Stomach (tissue), 9 donors: ENCODE measurements around the gene ADAMTSL3. TPM values are rescaled to one million over a fixed set of nuclear protein-coding genes. Genes with fewer than 3 reads are reported as not detected.

Source experiments
- DNase-seq, 2 donors: peaks; one replicate each; pipeline versions ENCODE4 v3.0.0 to v3.0.0-alpha.2; 2013 to 2019
- H3K27ac ChIP-seq, 5 donors: fragments of 200-600 bp in 4 of 5; sonication (generic) in 4 of 5; one replicate each; pipeline ENCODE4 v1.5.1; 2013 to 2019; ENCODE audit warnings: mild to moderate bottlenecking in 1 of 5, moderate library complexity in 1 of 5
- H3K27me3 ChIP-seq, 3 donors: fragments of 200-600 bp; sonication (generic); one replicate each; pipeline ENCODE4 v1.5.1; 2017 to 2019; ENCODE audit warnings: mixed run types in 1 of 3
- H3K36me3 ChIP-seq, 4 donors: fragments of 200-600 bp; sonication (generic); 1 replicate in 3 of 4; 2 replicates in 1 of 4; pipeline ENCODE4 v1.5.1; 2016 to 2019
- H3K4me1 ChIP-seq, 4 donors: fragments of 200-600 bp; sonication (generic); one replicate each; pipeline ENCODE4 v1.5.1; 2016 to 2019
- H3K4me3 ChIP-seq, 4 donors: fragments of 200-600 bp; sonication (generic) in 3 of 4; one replicate each; pipeline ENCODE4 v1.5.1; 2016 to 2019; ENCODE audit warnings: mild to moderate bottlenecking in 1 of 4
- H3K9me3 ChIP-seq, 4 donors: fragments of 200-600 bp; sonication (generic); one replicate each; pipeline ENCODE4 v1.5.1; 2016 to 2019
- CTCF ChIP-seq, 7 experiments: fragments of 450-650 bp in 4 of 7; fragments of 200-600 bp in 3 of 7; sonication (generic) in 3 of 7; IDR thresholded peaks; one replicate each; pipeline ENCODE4 v1.5.1; 2016 to 2019; ENCODE audit warnings: antibody characterized with exemption in 7 of 7, control low read depth in 2 of 7, mild to moderate bottlenecking in 1 of 7
- EP300 ChIP-seq: sonication (generic); formaldehyde crosslinking; IDR thresholded peaks from one replicate; pipeline ENCODE4 v1.6.1; 2017; ENCODE audit warnings: antibody characterized with exemption
- POLR2A ChIP-seq, 4 donors: fragments of 450-650 bp; IDR thresholded peaks; one replicate each; pipeline ENCODE4 v1.6.1; 2016; ENCODE audit warnings: antibody characterized with exemption in 4 of 4, control low read depth in 2 of 4, mild to moderate bottlenecking in 1 of 4, moderate library complexity in 1 of 4
- POLR2AphosphoS5 ChIP-seq, 3 donors: sonication (generic); formaldehyde crosslinking; IDR thresholded peaks; one replicate each; pipeline ENCODE4 v1.6.1; 2016; ENCODE audit warnings: antibody characterized with exemption in 3 of 3
- WGBS, 5 donors: extraction: QIAGEN DNeasy Blood & Tissue Kit in 3 of 5; methylation state at CpG; one replicate each; pipeline versions ENCODE4 v1.1.5 to v1.1.7; 2013 to 2018; 5-methylcytosine and 5-hydroxymethylcytosine counted together
- intact Hi-C: fragments of 100-400 bp; cut with DNase I; formaldehyde crosslinking; loops from one replicate; pipeline ENCODE4 v1.15.1; 2023; ENCODE audit warnings: low total_unique reads
- polyA plus RNA-seq, 3 donors: library from polyadenylated mRNA; stranded (reverse); fragments of 200-250 nt; gene quantifications; one replicate each; pipeline ENCODE4 v1.2.3, GENCODE V29; 2013
- total RNA-seq, 5 donors: library from RNA; depleted of rRNA; stranded (reverse); fragments of >200 nt; gene quantifications; one replicate each; pipeline versions ENCODE4 v1.1.0 to v1.2.3, GENCODE V29; 2014 to 2016
- donor health status: healthy with polysubstance abuse.
- donor health status: Bipolar disorder and iron deficiency.
- donor health status: healthy.

The ADAMTSL3 gene
- total and polyA plus RNA-seq, 8 donors: 1.1 to 54.9 (median 6.0) TPM

- DNase-seq: no peak
- Histone ChIP-seq H3K9me3 (no peaks in the 10 kb centered on the region), H3K4me3 (no peak overlapping the region), H3K27ac (no peak overlapping the region), H3K27me3 (no peaks in the 10 kb centered on the region), H3K4me1 (no peaks in the 10 kb centered on the region), H3K36me3 (peaks cover 0 to 8% (median 0%) of the 10 kb centered on the region in 4 donors)
- 87 to 95% (median 93%) methylated on average over 2 of the region's 2 CpGs for WGBS, 5 donors
- intact Hi-C loops: no loop called here
- no peak for TF ChIP-seq POLR2A (IDR thresholded peaks at IDR 0.05)
- no peak for TF ChIP-seq POLR2AphosphoS5 (IDR thresholded peaks at IDR 0.05)
- TF ChIP-seq CTCF (IDR thresholded peaks at IDR 0.05): no peak
- TF ChIP-seq EP300: no peak
These were observed 244.4 kb downstream of the ADAMTSL3 start for GRCh38 chr15:83898361-83898760.

GRCh38 chr15:83899670-83900069, 245.7 kb downstream of the ADAMTSL3 start:
- intact Hi-C loops: no loop called here
- 58 to 82% (median 66%) methylated on average over 2 of the region's 2 CpGs for WGBS, 5 donors
- H3K27ac ChIP-seq: peak overlapping the region in 2 of 5 donors; percentile 39 to 66
- peaks cover 0 to 8% (median 1%) of the 10 kb centered on the region in 4 donors for H3K4me1 ChIP-seq
- H3K36me3 ChIP-seq: peaks cover 0 to 8% (median 0%) of the 10 kb centered on the region in 4 donors
- DNase-seq: peak in 1 of 2 donors; percentile 22
- no peaks in the 10 kb centered on the region for H3K27me3 ChIP-seq
- peak in 1 of 3 donors; percentile 60 for TF ChIP-seq POLR2AphosphoS5 (IDR thresholded peaks at IDR 0.05)
- TF ChIP-seq CTCF (IDR thresholded peaks at IDR 0.05): no peak
- H3K9me3 ChIP-seq: no peaks in the 10 kb centered on the region
- H3K4me3 ChIP-seq: no peak overlapping the region

GRCh38 chr15:83904107-83905040, 250.5 kb downstream of the ADAMTSL3 start:
- DNase-seq: peak in 1 of 2 donors; percentile 81
- intact Hi-C loops: no loop called here
- TF ChIP-seq CTCF (IDR thresholded peaks at IDR 0.05): no peak
- TF ChIP-seq EP300: no peak
- peak in 1 of 3 donors; percentile 42 for TF ChIP-seq POLR2AphosphoS5 (IDR thresholded peaks at IDR 0.05)
- TF ChIP-seq POLR2A (IDR thresholded peaks at IDR 0.05): no peak
- Histone ChIP-seq H3K27me3 (no peaks in the 10 kb centered on the region), H3K9me3 (peaks cover 0 to 9% (median 0%) of the 10 kb centered on the region in 4 donors), H3K4me3 (no peak overlapping the region), H3K36me3 (peaks cover 0 to 3% (median 0%) of the 10 kb centered on the region in 4 donors), H3K4me1 (peaks cover 0 to 8% (median 3%) of the 10 kb centered on the region in 4 donors), H3K27ac (peak overlapping the region in 3 of 5 donors; percentile 18 to 72 (median 42))
- WGBS, 5 donors: 55 to 62% (median 60%) methylated on average over 11 of the region's 11 CpGs

- peak overlapping the region in 1 of 5 donors; percentile 72 for H3K27ac ChIP-seq
- peaks cover 0 to 3% (median 0%) of the 10 kb centered on the region in 4 donors for H3K36me3 ChIP-seq
- peak in 1 of 2 donors; percentile 62 for DNase-seq
- peaks cover 0 to 8% (median 3%) of the 10 kb centered on the region in 4 donors for H3K4me1 ChIP-seq
- 69 to 75% (median 72%) methylated on average over 5 of the region's 5 CpGs for WGBS, 5 donors
- no peaks in the 10 kb centered on the region for H3K27me3 ChIP-seq
- no peak overlapping the region for H3K4me3 ChIP-seq
- peaks cover 0 to 9% (median 0%) of the 10 kb centered on the region in 4 donors for H3K9me3 ChIP-seq
- TF ChIP-seq POLR2AphosphoS5 (IDR thresholded peaks at IDR 0.05) (no peak), POLR2A (IDR thresholded peaks at IDR 0.05) (no peak), EP300 (no peak), CTCF (IDR thresholded peaks at IDR 0.05) (no peak)
- intact Hi-C loops: no loop called here
These were observed 251.8 kb downstream of the ADAMTSL3 start for GRCh38 chr15:83905556-83906273.
